Gastrocnemius medialis (tissue), 4 donors: ENCODE results near the gene CD300LG. TPM values are rescaled to one million over a fixed set of nuclear protein-coding genes. Genes with fewer than 3 reads are reported as not detected.

ENCODE experiments used
- ATAC-seq, 2 donors: fragments of 150-250 bp; one replicate each; pipeline ENCODE4 v1.9.1; 2016
- DNase-seq, 2 donors: peaks; one replicate each; pipeline ENCODE4 v3.0.0-alpha.2; 2019
- H3K27ac ChIP-seq, 4 donors: fragments of 200-600 bp; sonication (generic); 1 replicate in 1 of 4; 2 replicates in 3 of 4; pipeline ENCODE4 v1.5.1; 2016 to 2018; ENCODE audit warnings: mild to moderate bottlenecking in 2 of 4, moderate library complexity in 1 of 4
- H3K27me3 ChIP-seq, 3 donors: fragments of 200-600 bp; sonication (generic) in 2 of 3; 1 replicate in 1 of 3; 2 replicates in 2 of 3; pipeline versions ENCODE4 v1.5.1 to v1.6.0; 2016 to 2019; ENCODE audit warnings: mild to moderate bottlenecking in 1 of 3, moderate library complexity in 1 of 3
- H3K36me3 ChIP-seq, 2 donors: fragments of 200-600 bp; sonication (generic) in 1 of 2; one replicate each; pipeline ENCODE4 v1.5.1; 2017 to 2018
- H3K4me1 ChIP-seq, 2 donors: fragments of 200-600 bp; sonication (generic) in 1 of 2; one replicate each; pipeline ENCODE4 v1.5.1; 2016 to 2017; ENCODE audit warnings: mild to moderate bottlenecking in 2 of 2
- H3K4me3 ChIP-seq, 4 donors: fragments of 200-600 bp; sonication (generic) in 3 of 4; 1 replicate in 1 of 4; 2 replicates in 3 of 4; pipeline ENCODE4 v1.5.1; 2016 to 2019; ENCODE audit warnings: mild to moderate bottlenecking in 2 of 4
- H3K9me3 ChIP-seq, 3 donors: fragments of 200-600 bp; sonication (generic) in 2 of 3; 1 replicate in 1 of 3; 2 replicates in 2 of 3; pipeline ENCODE4 v1.5.1; 2016 to 2019
- POLR2A ChIP-seq, 2 donors: fragments of 450-650 bp; IDR thresholded peaks; one replicate each; pipeline ENCODE4 v1.6.1; 2017; ENCODE audit warnings: antibody characterized with exemption in 2 of 2, mild to moderate bottlenecking in 2 of 2, moderate library complexity in 2 of 2
- in situ Hi-C, 4 donors: fragments of 200-750 bp; cut with MboI; loops; one replicate each; pipeline versions ENCODE4 v1.15.0 to v1.8.0; 2017; ENCODE audit warnings: low sequenced_read_pairs in 4 of 4
- intact Hi-C: fragments of 100-400 bp; cut with DNase I; formaldehyde crosslinking; loops from one replicate; pipeline ENCODE4 v1.15.1; 2023; ENCODE audit warnings: low total_unique reads
- total RNA-seq, 4 donors: library from RNA; depleted of rRNA; stranded (reverse); fragments of >200 nt; gene quantifications; one replicate each; pipeline versions ENCODE4 v1.1.0 to v1.2.3, GENCODE V29; 2016
- TF ChIP-seq, protein P1 (sequence below), 5 experiments: fragments of 450-650 bp in 3 of 5; fragments of 200-600 bp in 2 of 5; sonication (generic) in 2 of 5; IDR thresholded peaks in 4 of 5; conservative IDR thresholded peaks in 1 of 5; 1 replicate in 4 of 5; 2 replicates in 1 of 5; pipeline ENCODE4 v1.5.1; 2016 to 2019; ENCODE audit warnings: antibody characterized with exemption in 5 of 5, mild to moderate bottlenecking in 3 of 5, moderate library complexity in 3 of 5

CD300LG gene
- total RNA-seq, 4 donors from 2014 or later: 18.4 to 28.2 (median 20.8) TPM

DNA sequence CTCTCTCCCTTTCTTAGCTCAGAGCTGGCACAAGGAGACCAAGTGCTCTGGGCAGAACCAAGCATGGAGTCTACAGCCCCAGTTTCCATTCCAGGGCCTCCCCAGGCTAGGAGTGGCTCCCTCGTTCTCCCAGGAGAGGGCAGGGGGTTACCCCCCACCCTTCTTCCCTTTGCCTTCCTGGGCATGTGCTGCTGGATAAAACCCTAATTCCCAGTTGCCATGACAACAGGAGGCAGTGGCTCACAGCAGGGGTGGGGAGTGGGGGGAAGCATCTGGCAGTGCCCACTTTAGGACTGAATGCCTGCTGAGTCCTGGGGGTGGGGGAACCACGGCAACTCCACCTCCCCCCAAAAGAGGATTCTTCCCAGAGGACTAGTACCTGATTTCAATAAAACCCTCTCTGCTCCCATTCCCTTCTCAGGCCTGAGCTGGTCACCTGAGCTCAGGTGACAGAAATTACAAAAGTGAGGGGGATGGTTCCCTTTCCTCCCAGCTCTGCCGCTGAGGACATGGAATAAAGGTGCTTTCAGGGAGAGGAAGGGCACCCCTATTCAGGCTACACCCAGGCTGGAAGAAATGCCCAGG lies 58.5 kb downstream of the CD300LG start:
- no peaks in the 10 kb centered on the region for H3K36me3 ChIP-seq
- no peak for ATAC-seq
- peak overlapping the region in 2 of 4 donors; percentile 58 to 78 for H3K4me3 ChIP-seq
- H3K9me3 ChIP-seq: no peaks in the 10 kb centered on the region
- H3K4me1 ChIP-seq: peaks cover 10 to 33% of the 10 kb centered on the region in 2 donors
- intact Hi-C loops: no loop called here
- TF ChIP-seq, protein P1, sequence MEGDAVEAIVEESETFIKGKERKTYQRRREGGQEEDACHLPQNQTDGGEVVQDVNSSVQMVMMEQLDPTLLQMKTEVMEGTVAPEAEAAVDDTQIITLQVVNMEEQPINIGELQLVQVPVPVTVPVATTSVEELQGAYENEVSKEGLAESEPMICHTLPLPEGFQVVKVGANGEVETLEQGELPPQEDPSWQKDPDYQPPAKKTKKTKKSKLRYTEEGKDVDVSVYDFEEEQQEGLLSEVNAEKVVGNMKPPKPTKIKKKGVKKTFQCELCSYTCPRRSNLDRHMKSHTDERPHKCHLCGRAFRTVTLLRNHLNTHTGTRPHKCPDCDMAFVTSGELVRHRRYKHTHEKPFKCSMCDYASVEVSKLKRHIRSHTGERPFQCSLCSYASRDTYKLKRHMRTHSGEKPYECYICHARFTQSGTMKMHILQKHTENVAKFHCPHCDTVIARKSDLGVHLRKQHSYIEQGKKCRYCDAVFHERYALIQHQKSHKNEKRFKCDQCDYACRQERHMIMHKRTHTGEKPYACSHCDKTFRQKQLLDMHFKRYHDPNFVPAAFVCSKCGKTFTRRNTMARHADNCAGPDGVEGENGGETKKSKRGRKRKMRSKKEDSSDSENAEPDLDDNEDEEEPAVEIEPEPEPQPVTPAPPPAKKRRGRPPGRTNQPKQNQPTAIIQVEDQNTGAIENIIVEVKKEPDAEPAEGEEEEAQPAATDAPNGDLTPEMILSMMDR (IDR thresholded peaks at IDR 0.05 in 4 of 5, conservative IDR thresholded peaks at IDR 0.05 in 1 of 5): no peak
- TF ChIP-seq POLR2A (IDR thresholded peaks at IDR 0.05): no peak
- H3K27me3 ChIP-seq: peaks cover 39 to 50% (median 50%) of the 10 kb centered on the region in 3 donors
- in situ Hi-C loops: loop anchor here in 1 of 4 donors (25.0 kb wide), 1 partner anchor 257 kb away; the partner anchor contains the start of gene ASB16
- no peak for DNase-seq
- no peak overlapping the region for H3K27ac ChIP-seq

GRCh38 chr17:43905985-43906852 lies 59.2 kb downstream of the CD300LG start:
- peak; percentile 32 to 44 for DNase-seq
- intact Hi-C loops (no loop called here), in situ Hi-C loops (loop anchor here in 1 of 4 donors (25.0 kb wide), 1 partner anchor 256 kb away; the partner anchor contains the start of gene ASB16)
- peak overlapping the region; percentile 51 to 78 (median 66) for H3K4me3 ChIP-seq
- H3K9me3 ChIP-seq: no peaks in the 10 kb centered on the region
- ATAC-seq: peak; percentile 9 to 51
- TF ChIP-seq POLR2A (IDR thresholded peaks at IDR 0.05): no peak
- TF ChIP-seq, protein P1 (IDR thresholded peaks at IDR 0.05 in 4 of 5, conservative IDR thresholded peaks at IDR 0.05 in 1 of 5): no peak
- peaks cover 39 to 50% (median 50%) of the 10 kb centered on the region in 3 donors for H3K27me3 ChIP-seq
- peaks cover 10 to 29% of the 10 kb centered on the region in 2 donors for H3K4me1 ChIP-seq
- no peaks in the 10 kb centered on the region for H3K36me3 ChIP-seq
- H3K27ac ChIP-seq: peak overlapping the region; percentile 61 to 77 (median 74)

DNA sequence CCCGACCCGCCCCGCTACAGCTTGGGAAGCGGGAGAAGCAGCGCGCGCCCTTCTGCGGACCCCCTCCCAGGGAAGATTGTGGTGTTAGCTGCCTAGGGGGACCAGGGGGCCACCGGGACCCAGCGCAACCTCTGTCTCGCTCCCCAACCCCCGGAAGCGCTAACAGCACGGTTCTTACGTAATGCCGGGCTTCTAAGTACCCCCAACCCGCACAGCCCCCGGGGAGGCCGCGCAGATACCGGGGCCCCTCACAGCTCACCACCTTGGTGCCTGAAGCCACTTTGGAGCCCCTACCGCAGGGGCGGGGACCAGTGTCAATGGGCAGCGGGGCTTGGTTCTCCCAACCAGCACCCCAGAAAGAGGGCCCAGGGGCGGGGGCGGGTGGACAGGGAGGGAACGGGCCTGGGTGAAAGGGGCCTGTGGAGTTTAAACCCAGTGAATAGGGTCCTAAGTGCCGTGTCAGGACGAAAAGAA lies 60.0 kb downstream of the CD300LG start:
- peaks cover 39 to 50% (median 50%) of the 10 kb centered on the region in 3 donors for H3K27me3 ChIP-seq
- in situ Hi-C loops: loop anchor here in 1 of 4 donors (25.0 kb wide), 1 partner anchor 255 kb away; the partner anchor contains the start of gene ASB16
- H3K36me3 ChIP-seq: no peaks in the 10 kb centered on the region
- ATAC-seq: no peak
- H3K4me1 ChIP-seq: peaks cover 10 to 29% of the 10 kb centered on the region in 2 donors
- TF ChIP-seq, protein P1 (IDR thresholded peaks at IDR 0.05 in 4 of 5, conservative IDR thresholded peaks at IDR 0.05 in 1 of 5): no peak
- TF ChIP-seq POLR2A (IDR thresholded peaks at IDR 0.05): no peak
- intact Hi-C loops: no loop called here
- H3K9me3 ChIP-seq: no peaks in the 10 kb centered on the region
- peak overlapping the region; percentile 51 to 78 (median 66) for H3K4me3 ChIP-seq
- H3K27ac ChIP-seq: peak overlapping the region; percentile 61 to 77 (median 74)
- no peak for DNase-seq

DNA sequence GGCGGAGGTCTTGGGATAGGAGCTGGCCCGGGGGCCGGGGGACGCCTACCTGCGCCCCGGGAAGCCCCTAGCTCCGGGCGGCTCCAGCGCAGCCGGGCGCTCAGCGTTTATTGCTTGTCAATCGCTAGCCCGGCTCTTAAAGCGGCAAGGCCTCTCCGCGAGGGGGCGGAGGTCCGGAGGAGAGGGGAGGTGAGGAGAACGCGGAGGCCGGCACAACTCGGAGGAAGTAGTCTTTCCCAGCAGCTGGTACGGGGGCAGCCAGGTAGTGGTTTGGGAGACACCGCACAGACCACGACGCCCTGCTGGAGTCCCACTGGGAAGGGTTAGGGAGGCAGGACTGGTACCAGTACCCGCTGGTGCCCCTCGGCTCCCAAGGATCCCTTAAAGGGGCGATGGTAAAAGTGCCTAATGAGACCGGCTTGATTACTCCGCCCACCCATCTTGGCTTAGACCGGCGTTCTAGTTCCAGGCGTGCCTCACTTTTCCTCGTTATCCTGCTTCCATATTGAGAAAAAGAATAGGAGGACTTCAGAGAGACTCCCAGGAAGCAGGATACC lies 60.5 kb downstream of the CD300LG start, which contains the start of gene MPP2:
Gene MPP2, minus strand, starts transcription at position 112 of the 557 bp plus-strand sequence. CDS start 3,076 bp downstream, outside the sequence.
- H3K9me3 ChIP-seq: no peaks in the 10 kb centered on the region
- peak within 1 kb of the TSS; percentile 61 to 77 (median 74) for H3K27ac ChIP-seq
- H3K36me3 ChIP-seq: no peaks in the 10 kb centered on the region
- ATAC-seq (peak; percentile 46 to 53), DNase-seq (peak in 1 of 2 donors; percentile 33)
- H3K4me1 ChIP-seq: peaks cover 10 to 29% of the 10 kb centered on the region in 2 donors
- in situ Hi-C loops: loop anchor here in 1 of 4 donors (25.0 kb wide), 1 partner anchor 255 kb away; the partner anchor contains the start of gene ASB16
- peaks cover 39 to 50% (median 50%) of the 10 kb centered on the region in 3 donors for H3K27me3 ChIP-seq
- intact Hi-C loops: no loop called here
- H3K4me3 ChIP-seq: peak within 1 kb of the TSS; percentile 51 to 78 (median 66)
- TF ChIP-seq, protein P1 (IDR thresholded peaks at IDR 0.05 in 4 of 5, conservative IDR thresholded peaks at IDR 0.05 in 1 of 5): peak in 3 of 5 experiments; percentile 12 to 49 (median 41)
- peak in 1 of 2 donors; percentile 40 for TF ChIP-seq POLR2A (IDR thresholded peaks at IDR 0.05)
